NCI-H1092 (cell line): ENCODE data around the gene PANX2.

Source experiments
- DNase-seq: peaks from one replicate; lab custom pipeline; 2025; lab: John Stamatoyannopoulos, UW

PANX2 gene

GRCh38 chr22:50215297-50216054 is 44.9 kb downstream of the PANX2 start:
- no peak for DNase-seq

- DNase-seq = no peak
Measured at GRCh38 chr22:50216055-50216683, 45.6 kb downstream of the PANX2 start.

GRCh38 chr22:50216684-50217520 is 46.4 kb downstream of the PANX2 start:
- DNase-seq = no peak

- DNase-seq = no peak
Measured at GRCh38 chr22:50217543-50218152, 47.1 kb downstream of the PANX2 start.

- no peak for DNase-seq
Measured at GRCh38 chr22:50218153-50218995, 47.8 kb downstream of the PANX2 start.

GRCh38 chr22:50218996-50219727 is 48.6 kb downstream of the PANX2 start:
- peak; percentile 19 for DNase-seq

- no peak for DNase-seq
Measured at GRCh38 chr22:50219800-50220602, 49.5 kb downstream of the PANX2 start.

- DNase-seq = no peak
Measured at GRCh38 chr22:50220603-50221409, 50.3 kb downstream of the PANX2 start.

- no peak for DNase-seq
Measured at GRCh38 chr22:50221410-50222300, 51.1 kb downstream of the PANX2 start.

GRCh38 chr22:50222508-50222907 is 52.0 kb downstream of the PANX2 start:
- no peak for DNase-seq

- no peak for DNase-seq
Measured at GRCh38 chr22:50224071-50224470, 53.5 kb downstream of the PANX2 start.

- no peak for DNase-seq
Measured at GRCh38 chr22:50225200-50225969, 54.9 kb downstream of the PANX2 start.

- DNase-seq = no peak
Measured at GRCh38 chr22:50226063-50226874, 55.7 kb downstream of the PANX2 start.

- DNase-seq = no peak
Measured at GRCh38 chr22:50226875-50227165, 56.3 kb downstream of the PANX2 start.

GRCh38 chr22:50227579-50228215 is 57.2 kb downstream of the PANX2 start:
- no peak for DNase-seq

GRCh38 chr22:50228366-50228765 is 57.8 kb downstream of the PANX2 start:
- DNase-seq = no peak
